DOHH2 (cell line): ENCODE data around the gene COL1A2.

Source experiments
- H3F3A ChIP-seq: fragments of 200-600 bp; sonication (generic), shearing (Covaris generic); 2 replicates; pipeline ENCODE4 v1.6.0; 2016; ENCODE audit warnings: antibody characterized with exemption, mild to moderate bottlenecking; ENCODE audit not compliant: control insufficient read depth, insufficient read depth
- H3K27ac ChIP-seq: fragments of 200-600 bp; sonication (generic); 2 replicates; pipeline ENCODE4 v1.5.1; 2014; ENCODE audit warnings: low read depth, mild to moderate bottlenecking, low read length, moderate library complexity
- H3K27me3 ChIP-seq: fragments of 200-600 bp; sonication (generic); 2 replicates; pipeline ENCODE4 v1.6.1; 2014; ENCODE audit warnings: mild to moderate bottlenecking, low read length, mixed read lengths; ENCODE audit not compliant: control insufficient read depth
- H3K36me3 ChIP-seq: fragments of 200-600 bp; sonication (generic); 2 replicates; pipeline ENCODE4 v1.6.1; 2014; ENCODE audit warnings: mild to moderate bottlenecking, low read length, moderate library complexity, mixed read lengths; ENCODE audit not compliant: control insufficient read depth
- H3K4me1 ChIP-seq: fragments of 200-600 bp; sonication (generic); 2 replicates; pipeline ENCODE4 v1.6.1; 2014; ENCODE audit warnings: mild to moderate bottlenecking, low read length, mixed read lengths; ENCODE audit not compliant: control insufficient read depth
- H3K4me2 ChIP-seq: fragments of 200-600 bp; sonication (generic); 2 replicates; pipeline ENCODE4 v1.6.0; 2014; ENCODE audit warnings: mild to moderate bottlenecking, low read length, moderate library complexity
- H3K4me3 ChIP-seq: fragments of 200-600 bp; sonication (generic); 2 replicates; pipeline ENCODE4 v1.5.1; 2014; ENCODE audit warnings: mild to moderate bottlenecking, low read length, mixed read lengths
- H3K79me2 ChIP-seq: fragments of 200-600 bp; sonication (generic); 2 replicates; pipeline ENCODE4 v1.6.1; 2014; ENCODE audit warnings: mild to moderate bottlenecking, low read length, mixed read lengths; ENCODE audit not compliant: control insufficient read depth
- H3K9me2 ChIP-seq: fragments of 200-600 bp; sonication (generic); replicated peaks from 2 replicates; pipeline ENCODE4 v1.6.1; 2014; ENCODE audit warnings: mild to moderate bottlenecking, low read length, mixed read lengths; ENCODE audit not compliant: control insufficient read depth
- H3K9me3 ChIP-seq: fragments of 200-600 bp; sonication (generic); 2 replicates; pipeline ENCODE4 v1.6.1; 2014; ENCODE audit warnings: antibody characterized with exemption, low read length, mixed read lengths; ENCODE audit not compliant: control insufficient read depth, insufficient read depth
- H4K20me1 ChIP-seq: fragments of 200-600 bp; sonication (generic); 2 replicates; pipeline ENCODE4 v1.6.0; 2014; ENCODE audit warnings: low read depth, mild to moderate bottlenecking, antibody characterized with exemption, low read length, moderate library complexity; ENCODE audit not compliant: control insufficient read depth, insufficient read depth
- EZH2phosphoT487 ChIP-seq: fragments of 200-600 bp; sonication (generic); IDR thresholded peaks from 2 replicates; pipeline ENCODE4 v1.6.1; 2017; ENCODE audit warnings: borderline replicate concordance, mild to moderate bottlenecking, antibody characterized with exemption, low read length, moderate library complexity, mixed read lengths
- TF ChIP-seq, protein P1 (sequence below): fragments of 200-600 bp; sonication (generic); IDR thresholded peaks from one replicate; pipeline ENCODE4 v1.5.1; 2014; ENCODE audit warnings: antibody characterized with exemption, mild to moderate bottlenecking, low read depth, low read length; ENCODE audit not compliant: poor library complexity, severe bottlenecking

Gene COL1A2

DNA sequence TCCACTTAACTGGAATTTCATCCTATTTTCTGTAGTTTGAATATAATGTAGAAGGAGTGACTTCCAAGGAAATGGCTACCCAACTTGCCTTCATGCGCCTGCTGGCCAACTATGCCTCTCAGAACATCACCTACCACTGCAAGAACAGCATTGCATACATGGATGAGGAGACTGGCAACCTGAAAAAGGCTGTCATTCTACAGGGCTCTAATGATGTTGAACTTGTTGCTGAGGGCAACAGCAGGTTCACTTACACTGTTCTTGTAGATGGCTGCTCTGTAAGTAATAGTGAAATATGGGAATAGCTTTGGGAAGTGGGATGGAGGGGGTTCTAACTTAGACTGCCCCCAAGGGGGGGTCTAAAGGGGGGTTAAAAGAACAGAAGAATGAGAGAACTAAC is 34.5 kb downstream of the COL1A2 start:
- no peak overlapping the region for H3K27ac ChIP-seq
- H3K4me3 ChIP-seq, result no peak overlapping the region
- TF ChIP-seq, protein P1, sequence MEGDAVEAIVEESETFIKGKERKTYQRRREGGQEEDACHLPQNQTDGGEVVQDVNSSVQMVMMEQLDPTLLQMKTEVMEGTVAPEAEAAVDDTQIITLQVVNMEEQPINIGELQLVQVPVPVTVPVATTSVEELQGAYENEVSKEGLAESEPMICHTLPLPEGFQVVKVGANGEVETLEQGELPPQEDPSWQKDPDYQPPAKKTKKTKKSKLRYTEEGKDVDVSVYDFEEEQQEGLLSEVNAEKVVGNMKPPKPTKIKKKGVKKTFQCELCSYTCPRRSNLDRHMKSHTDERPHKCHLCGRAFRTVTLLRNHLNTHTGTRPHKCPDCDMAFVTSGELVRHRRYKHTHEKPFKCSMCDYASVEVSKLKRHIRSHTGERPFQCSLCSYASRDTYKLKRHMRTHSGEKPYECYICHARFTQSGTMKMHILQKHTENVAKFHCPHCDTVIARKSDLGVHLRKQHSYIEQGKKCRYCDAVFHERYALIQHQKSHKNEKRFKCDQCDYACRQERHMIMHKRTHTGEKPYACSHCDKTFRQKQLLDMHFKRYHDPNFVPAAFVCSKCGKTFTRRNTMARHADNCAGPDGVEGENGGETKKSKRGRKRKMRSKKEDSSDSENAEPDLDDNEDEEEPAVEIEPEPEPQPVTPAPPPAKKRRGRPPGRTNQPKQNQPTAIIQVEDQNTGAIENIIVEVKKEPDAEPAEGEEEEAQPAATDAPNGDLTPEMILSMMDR, result no peak
- TF ChIP-seq EZH2phosphoT487, result no peak
- H3K4me1 ChIP-seq, result no peaks in the 10 kb centered on the region
- no peaks in the 10 kb centered on the region for H4K20me1 ChIP-seq
- H3K36me3 ChIP-seq, result no peaks in the 10 kb centered on the region
- H3K9me2 ChIP-seq, result no peaks in the 10 kb centered on the region
- no peak overlapping the region for H3K4me2 ChIP-seq
- H3K79me2 ChIP-seq, result no peaks in the 10 kb centered on the region
- no peaks in the 10 kb centered on the region for H3F3A ChIP-seq
- H3K9me3 ChIP-seq, result no peaks in the 10 kb centered on the region
- no peaks in the 10 kb centered on the region for H3K27me3 ChIP-seq

DNA sequence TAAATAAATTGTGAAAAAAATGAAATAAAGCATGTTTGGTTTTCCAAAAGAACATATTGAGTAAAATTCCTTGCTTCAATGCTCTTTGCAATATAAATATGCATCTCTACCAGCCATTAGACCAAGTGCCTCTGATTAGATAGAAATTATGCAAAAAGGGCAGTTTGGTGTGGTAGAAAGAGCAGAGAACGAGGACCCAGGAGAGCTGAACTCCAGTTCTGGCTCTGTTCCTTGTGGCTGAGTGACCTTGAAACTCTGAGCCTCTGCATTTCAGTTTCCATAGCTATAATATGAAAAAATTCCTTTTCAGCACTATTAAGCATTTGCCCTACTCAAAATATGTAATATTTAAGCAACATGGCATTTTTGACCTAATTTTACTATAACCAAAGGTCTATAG is 36.5 kb downstream of the COL1A2 start:
- H3K27ac ChIP-seq, result no peak overlapping the region
- TF ChIP-seq, protein P1, result no peak
- no peak for TF ChIP-seq EZH2phosphoT487
- H3F3A ChIP-seq, result no peaks in the 10 kb centered on the region

DNA sequence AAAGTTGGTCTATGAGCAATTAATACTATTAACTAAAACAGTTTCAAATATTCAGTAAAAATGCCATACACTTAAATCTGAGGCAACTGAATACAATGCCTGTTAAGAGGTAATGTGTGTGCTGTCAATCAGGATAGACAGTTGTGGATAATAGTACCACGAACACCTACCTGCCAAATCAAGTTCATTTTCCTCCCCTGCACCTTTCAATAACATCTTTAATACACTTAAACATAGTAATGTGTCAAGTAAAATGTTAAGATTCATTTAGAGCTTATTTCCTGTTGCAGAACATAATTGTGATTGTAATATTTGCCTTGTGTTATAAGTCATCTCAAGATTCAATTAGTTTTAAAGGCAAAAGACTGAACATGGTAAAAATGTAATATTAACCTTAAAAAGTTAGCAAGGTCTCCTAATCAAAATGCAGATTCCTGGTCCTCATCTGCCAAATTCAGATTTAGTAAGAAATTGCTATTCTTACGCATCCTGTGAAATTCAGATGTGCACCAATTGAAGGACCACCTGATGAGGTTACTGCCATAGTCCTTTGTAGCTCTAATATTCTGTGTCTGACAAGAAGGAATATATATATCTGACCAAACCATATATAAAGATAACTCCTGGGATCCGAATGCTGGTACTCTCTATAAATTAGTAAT is 37.1 kb downstream of the COL1A2 start:
- no peak overlapping the region for H3K4me2 ChIP-seq
- no peak for TF ChIP-seq EZH2phosphoT487
- TF ChIP-seq, protein P1, result no peak
- no peaks in the 10 kb centered on the region for H3K36me3 ChIP-seq
- no peaks in the 10 kb centered on the region for H3K9me2 ChIP-seq
- peaks cover 3% of the 10 kb centered on the region for H3K27me3 ChIP-seq
- no peaks in the 10 kb centered on the region for H3K9me3 ChIP-seq
- H3K4me3 ChIP-seq, result no peak overlapping the region
- no peaks in the 10 kb centered on the region for H3K79me2 ChIP-seq
- H3K27ac ChIP-seq, result no peak overlapping the region
- no peaks in the 10 kb centered on the region for H3K4me1 ChIP-seq
- no peaks in the 10 kb centered on the region for H3F3A ChIP-seq
- H4K20me1 ChIP-seq, result no peaks in the 10 kb centered on the region

More for the DNA sequence above, 36.5 kb downstream of the COL1A2 start:
- Histone ChIP-seq H4K20me1 (no peaks in the 10 kb centered on the region), H3K9me2 (no peaks in the 10 kb centered on the region), H3K4me2 (no peak overlapping the region), H3K36me3 (no peaks in the 10 kb centered on the region), H3K79me2 (no peaks in the 10 kb centered on the region), H3K4me3 (no peak overlapping the region), H3K27me3 (no peaks in the 10 kb centered on the region), H3K9me3 (no peaks in the 10 kb centered on the region), H3K4me1 (no peaks in the 10 kb centered on the region)
